NCI-H748 treated with DMSO at 0.1 percent for 48 hours (cell line): ENCODE measurements around the gene TTC28.

Experiments
- DNase-seq: peaks from one replicate; lab custom pipeline; 2025; lab: John Stamatoyannopoulos, UW

TTC28 gene

DNA sequence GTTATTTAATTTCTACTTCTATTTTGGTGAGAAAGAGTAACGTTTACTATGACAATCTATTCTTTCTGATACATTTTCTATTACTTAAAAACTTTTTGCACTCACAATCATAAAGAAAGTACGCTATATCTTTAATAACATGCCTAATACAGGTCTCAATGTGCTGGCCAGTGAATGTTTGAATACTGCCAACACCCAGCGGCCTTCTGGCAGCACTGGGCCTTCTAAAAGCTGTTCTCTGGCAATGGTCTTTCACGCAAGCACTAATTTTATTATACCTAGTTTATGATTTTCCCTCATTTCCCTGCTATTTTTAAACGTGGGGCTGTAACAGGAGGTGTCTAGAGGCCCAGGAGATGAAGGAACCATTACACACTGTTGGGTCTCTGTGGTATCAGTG, 410.8 kb downstream of the TTC28 start:
- DNase-seq, result no peak

DNA sequence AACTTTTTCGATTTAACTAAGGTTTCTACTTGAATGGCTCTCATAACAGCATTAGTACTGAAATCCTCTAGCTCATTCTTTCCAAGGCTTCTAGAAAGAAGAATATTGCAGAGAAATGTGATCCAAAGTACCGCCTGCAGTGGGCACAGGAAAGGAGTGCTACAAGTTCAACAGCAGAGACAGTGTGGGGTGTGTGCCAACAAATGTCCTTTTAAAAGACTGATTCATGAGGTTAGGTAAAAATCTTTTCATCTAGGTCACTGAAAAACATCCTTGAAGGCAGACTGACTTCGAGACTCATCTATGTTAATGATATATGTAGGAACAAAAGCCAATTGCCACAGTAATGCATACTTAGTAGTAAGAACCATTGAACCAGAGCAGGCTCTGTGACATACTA, 411.5 kb downstream of the TTC28 start:
- no peak for DNase-seq

DNA sequence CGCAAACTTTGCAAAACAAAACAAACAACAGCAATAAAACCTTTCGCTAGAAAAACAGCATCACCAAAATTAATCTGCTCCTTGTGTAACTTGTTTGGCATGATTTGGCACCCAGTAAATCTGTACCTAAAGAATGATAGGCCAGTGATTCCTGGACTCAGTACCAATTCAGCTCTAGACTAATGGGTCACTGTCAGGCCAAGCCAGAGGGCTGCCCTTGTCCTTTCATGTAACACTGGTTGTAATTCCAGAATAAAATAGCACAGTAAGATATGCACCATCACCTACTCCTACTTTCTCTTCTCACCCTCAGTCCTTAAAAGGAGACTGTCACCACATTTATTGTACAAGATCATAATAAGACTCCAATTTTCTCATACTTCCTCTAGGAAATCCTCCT, 419.0 kb downstream of the TTC28 start:
- no peak for DNase-seq

DNA sequence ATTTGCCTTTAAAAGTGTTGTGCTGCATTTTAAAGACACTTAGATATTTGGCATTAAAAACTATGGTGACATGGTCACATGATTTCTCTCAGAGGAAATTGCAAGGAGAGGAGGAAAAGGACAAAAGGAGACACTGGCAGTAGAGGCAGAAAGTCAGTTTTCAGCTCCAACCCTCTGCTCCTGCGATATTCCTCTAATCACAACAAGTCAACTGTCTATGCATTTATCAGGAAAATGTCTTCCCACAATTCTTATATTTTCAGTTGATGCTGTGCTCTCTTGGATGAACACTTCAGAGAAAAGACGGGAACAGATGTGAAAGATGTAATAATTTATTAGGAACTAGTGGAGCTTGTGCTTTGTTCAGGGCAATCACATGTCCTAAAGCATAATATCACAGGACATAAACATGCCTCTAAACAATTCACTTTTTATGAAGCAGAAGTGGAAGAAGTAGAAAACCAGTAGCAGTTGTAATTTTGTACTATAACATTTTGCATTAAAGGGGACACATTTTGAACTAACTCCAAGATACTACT, 419.8 kb downstream of the TTC28 start:
- no peak for DNase-seq

DNA sequence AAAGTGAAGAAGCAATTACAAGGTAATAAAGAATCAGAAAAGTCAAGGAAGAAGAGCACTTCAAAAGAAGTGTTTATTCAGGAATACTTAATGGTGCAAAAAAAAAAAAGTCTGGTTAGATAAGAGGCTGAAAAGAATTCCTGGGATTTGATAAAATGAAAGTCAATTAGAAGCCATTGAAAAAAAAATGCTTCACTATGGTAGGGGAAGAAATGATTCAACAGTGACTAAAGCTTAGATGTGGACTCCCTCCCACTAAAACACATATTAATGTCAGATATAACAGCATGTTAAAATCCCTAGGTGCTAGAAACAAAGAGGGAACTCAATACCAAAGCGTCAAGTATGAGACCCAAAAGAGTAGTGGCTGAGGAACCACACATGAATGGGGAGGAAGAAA, 425.2 kb downstream of the TTC28 start:
- no peak for DNase-seq

DNA sequence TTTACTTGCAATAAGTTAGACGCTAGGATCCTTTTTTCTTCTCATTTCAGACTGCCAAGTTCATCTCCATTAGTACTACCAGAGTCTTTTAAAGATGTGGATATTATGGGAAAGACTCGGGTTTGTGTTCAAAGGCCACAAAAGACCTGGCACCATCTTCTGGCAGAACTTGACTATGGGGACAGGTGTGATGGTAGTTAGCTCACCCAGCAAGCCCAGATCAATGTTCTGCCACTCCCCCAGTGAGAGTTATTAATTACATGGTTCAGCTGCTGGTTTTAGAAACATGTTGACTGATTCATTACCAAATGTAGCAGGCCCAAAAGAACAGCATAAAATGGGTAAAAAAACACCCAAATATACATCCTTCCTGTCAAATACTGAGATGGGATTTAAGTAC, 427.1 kb downstream of the TTC28 start:
- DNase-seq, result no peak

DNA sequence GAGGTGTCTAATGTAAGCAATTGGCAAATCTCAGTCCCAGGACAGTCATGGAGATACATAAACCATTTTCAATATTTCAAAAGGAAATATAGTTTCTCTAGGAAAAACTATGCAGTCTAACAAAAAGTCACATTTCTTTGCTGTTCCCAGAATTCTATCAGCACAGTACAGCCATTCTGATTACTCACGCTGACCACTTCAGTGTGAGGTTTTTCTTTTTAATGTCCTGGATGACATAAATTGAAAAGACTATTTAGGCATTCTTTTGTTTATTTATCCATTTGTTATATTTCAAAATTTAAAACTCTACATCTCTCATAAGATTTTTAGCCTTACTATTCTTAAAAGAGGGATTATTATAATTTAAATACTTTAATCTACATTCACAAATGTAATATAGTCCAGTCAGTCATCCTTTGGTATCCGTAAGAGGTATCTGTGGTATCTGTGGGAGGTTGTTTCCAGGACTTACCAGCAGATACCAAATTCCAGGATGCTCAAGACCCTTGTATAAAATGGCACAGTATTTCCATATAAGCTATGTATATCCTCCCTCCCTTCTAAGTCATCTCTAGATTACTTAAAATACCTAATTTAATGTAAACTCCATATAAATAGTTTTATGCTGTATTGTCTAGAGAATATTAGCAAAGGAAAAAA, 429.5 kb downstream of the TTC28 start:
- no peak for DNase-seq

DNA sequence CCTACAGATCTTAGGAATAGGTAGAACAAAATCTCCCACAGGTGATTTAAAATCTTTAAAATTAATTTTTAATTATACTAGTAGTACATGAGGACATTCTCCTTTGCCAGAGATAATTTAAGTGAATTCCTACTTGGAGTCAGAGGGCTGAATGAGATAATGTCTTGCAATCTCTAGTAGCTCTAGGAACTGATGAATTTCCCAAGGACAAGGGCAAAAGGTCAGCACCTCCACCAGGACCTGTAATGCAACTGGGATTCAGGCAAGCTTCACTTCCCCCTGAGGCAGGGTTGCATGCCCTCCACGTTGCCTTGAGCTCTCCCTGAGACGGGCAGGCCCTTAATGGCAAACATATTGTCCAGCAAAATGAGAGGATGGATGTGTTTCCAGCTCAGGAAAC, 430.2 kb downstream of the TTC28 start:
- DNase-seq, result no peak

DNA sequence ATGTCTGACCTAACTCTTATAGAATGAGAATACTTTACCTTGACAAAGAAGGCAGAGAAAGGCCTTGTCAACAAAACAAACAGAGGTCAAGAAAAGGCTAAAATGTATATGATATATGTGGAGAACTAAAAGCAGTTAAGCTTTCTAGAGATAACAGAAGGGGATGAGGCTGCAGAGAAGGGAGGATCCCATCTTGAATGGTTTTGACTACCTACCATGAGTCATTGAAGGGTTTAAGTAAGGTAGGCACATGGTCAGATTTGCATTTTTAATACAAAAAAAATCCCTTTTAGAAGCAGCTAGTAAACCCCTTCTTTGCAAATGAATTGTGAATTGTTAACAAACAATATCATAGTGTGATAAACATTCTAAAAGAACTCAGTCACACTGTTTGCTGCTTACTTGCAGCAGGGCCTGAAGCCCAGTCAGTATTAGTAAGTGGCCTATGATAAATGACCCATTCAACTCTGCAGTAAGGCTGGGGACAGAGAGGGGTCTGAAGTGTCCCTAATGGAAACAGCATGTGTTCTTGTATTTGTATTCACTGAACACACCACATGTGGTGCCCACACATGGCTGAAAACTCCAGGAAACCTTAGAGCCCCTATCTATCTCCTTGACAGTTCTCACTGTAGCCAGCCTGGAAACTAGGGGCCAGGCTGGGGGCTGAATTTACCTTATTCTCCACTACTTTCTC, 431.8 kb downstream of the TTC28 start:
- DNase-seq, result no peak

DNA sequence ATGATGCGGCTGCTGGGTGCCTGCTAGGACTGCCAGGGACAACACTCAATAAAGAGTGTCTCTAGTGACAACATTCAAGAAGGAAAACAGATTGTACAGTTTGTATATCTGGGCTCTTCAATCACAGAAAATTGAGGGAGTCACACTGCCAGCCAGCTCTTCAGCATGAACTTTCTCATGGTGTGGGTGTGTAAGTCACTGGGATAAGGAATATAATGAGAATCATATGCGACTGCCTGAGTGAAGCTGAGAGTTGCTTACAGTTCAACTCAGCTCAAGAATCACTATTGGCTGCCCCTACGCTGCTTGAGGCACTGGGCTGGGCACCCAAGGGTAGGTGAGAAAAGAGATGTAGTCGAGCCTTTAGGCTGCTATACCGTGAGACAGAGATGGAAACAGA, 432.5 kb downstream of the TTC28 start:
- no peak for DNase-seq

DNA sequence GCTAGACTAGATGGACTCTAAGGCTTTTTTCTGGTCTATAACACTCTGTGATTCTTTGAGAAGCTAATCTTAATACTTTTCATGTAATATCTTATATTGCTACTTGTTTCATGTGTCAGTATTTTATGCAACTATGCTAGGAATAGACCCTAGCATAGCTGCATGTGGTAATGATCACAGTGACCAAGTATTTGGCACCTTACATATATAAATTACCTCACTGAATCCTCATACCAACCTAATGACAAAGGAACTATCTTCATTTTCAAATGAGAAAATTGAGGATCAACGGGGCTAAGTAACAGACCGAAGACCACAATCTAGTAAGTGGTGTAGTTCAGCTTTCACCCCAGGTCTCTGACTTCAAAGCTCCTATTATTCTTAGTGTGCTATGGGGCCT, 433.2 kb downstream of the TTC28 start:
- DNase-seq, result no peak

DNA sequence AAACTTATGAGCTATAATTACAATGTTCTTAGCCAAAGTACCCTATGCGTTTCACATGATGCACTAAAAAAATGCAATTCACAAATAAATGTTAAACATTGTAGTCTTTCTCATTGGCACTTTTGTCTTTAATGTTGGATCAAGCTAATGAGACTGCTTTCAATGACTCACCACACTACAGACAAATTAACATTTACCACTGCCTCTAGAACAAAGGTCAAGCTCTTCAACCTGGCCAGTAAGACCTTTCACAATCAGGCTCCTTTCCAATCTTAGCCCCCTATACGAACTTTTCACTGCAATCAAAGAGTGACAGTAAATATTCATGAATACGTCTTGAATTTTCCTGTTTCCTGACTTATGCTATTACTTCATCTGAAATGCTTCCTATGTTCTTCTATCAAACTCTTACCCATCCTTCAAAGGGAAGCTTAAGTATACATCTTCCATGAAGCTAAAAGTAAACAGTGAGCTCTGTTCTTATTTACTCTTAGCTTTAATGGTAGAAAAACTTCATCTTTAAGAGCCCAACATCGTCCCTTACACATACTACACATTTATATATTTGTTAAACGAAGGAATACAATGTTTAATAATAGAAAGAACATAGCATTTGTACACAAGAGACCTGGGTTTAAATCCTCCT, 433.9 kb downstream of the TTC28 start:
- no peak for DNase-seq

DNA sequence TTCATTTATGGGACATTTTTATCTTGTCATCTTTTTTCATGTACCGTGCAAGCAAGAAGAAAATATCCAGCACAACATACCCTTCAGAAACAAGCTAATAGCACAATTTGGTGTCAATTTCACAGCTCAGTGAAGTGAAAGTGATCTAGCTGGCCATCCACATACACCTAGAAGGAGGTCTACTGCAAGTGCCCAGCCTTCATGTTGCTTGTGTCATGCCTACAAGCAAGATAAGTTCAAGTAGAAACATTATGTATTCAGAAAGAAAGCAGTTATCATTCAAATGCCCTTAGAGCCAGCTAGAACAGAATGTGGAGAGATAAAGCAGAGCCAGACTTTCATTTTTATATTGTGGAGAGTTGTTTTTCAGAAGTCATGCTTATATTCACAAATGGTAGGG, 434.9 kb downstream of the TTC28 start:
- DNase-seq, result no peak

DNA sequence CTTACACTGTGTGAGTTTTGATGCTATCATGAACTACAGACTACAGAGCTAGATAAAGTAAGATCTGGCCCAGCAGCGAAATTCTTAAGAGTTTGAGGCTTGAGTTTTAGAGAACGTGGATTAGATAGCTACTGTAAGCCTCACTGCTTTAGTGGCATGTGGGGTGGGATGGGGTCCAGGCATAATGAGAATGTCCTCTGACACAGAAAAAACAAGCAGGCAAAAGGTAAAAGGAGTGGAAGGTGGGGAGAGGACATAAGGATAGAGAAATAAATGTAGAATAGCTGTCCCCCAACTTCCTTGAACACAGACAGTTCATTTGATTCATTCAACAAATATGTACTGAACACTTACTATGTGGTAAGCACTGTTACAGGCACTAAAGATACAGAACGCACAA, 436.1 kb downstream of the TTC28 start:
- DNase-seq, result no peak

DNA sequence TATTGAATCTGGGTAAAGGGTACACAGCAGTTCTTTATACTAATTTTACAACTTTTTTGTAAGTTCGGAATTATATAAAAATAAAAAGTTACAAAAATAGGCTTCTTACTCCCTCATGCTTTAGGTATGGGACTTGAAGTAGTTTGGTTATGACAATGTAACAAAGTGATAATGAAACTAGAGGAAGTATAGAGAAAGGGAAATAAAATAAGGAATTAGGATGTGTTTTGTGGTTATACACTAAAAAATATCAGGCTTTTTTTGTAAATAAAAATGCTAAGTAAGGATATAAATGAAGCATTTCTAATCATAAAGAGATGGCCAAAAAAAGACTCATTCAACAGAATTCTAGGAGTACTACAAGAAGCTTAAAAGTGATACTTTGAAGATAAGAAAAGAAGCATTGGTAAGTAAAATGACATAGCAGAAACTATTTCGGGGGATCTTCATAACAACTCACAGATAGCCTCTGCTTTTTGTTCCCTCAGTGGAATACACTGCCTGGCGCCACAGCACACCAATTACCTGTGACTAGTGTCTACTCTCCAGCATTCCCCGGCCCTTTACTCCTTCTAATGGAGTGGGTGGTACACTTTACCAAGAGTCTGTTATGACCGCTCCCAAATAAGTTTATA, 437.9 kb downstream of the TTC28 start:
- DNase-seq, result no peak

DNA sequence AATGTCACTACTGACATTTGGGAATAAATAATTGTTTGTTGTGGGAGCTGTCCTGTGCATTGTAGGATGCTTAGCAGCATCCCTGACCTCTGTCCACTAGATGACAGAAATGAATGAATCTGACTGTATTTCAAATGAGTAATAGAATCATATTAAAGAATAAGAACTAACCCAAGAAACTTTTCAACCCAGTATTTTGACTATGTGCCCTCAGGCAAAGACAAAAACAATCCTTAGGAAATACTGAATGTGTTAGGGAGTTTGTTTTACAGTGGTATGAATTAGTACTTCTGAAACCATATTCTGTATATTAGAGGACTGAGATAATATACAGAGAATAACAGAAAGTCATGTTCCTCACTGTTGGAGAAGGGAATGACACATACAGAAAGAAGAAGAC, 439.7 kb downstream of the TTC28 start:
- DNase-seq, result no peak

DNA sequence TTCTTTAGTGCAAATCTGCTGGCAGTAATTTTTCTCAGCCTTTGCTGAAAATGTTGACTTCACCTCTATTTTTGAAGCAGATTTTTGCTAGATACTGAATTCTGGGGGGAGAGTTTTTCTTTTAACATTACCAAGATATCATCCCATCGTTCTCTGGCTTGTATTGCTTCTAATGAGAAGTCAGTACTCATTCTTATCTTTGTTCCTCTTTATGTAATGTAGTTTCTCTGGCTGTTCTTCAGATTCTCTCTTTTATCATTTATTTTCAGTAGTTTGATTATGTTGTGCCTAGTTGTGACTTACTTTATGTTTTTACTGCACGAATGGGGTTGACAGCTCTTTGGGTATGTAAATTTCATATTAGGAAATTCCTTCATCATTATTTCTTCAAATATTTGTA, 441.9 kb downstream of the TTC28 start:
- no peak for DNase-seq

DNA sequence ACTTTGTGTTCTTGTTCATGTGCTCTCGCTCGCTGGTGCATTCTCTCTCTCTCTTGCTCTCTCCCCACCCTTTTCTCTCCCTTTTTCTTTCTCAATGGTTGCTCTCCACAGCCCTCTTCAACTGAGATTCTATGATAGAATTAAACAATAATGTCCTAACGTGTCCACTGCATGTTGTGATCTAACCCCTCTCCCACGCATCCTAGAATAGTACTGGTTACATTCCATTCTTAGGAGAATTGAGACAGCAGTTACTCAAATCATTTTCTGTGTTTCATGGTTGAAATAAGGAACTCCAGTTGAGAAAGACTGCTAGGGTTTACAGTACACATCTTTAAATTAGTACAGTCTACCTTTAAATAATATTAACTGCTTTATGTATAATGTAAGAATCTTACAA, 442.5 kb downstream of the TTC28 start:
- no peak for DNase-seq

DNA sequence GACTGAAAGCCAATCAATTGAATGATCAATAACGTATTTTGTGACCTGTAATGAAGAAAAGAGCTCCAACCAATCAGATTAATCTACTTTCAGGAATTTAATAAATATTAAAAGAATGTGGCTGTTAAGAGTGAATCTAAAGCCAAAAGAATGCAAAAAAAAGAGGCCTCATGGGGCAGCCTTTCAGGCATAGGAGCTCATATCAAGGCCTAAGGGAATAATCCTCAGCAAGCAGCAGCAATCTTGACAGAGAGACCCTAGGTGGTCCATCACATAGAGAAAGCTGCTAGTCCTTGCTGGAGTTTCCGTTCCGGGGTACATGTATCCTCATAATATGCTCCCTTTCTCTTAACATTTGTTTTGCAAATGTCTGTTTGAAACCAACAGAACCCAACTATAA, 447.4 kb downstream of the TTC28 start:
- no peak for DNase-seq

DNA sequence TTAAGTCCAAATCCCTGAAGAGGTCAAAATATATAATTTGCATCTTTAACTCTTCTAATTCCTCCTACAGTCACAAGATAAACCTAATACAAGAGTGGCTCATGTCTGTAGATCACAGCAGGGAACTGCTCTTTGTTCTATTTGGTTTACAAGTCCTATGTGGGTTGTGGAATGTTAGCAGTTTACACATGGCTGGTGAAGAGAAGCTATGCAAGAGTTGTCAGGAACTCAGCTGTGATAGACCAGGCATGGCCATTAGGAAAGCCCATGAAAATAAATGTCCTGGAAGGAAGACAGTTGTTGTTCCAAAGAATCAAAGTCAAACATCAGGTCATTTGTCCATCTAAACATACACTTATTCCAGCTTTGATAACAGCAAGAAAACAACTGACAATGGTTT, 448.2 kb downstream of the TTC28 start:
- DNase-seq, result no peak

DNA sequence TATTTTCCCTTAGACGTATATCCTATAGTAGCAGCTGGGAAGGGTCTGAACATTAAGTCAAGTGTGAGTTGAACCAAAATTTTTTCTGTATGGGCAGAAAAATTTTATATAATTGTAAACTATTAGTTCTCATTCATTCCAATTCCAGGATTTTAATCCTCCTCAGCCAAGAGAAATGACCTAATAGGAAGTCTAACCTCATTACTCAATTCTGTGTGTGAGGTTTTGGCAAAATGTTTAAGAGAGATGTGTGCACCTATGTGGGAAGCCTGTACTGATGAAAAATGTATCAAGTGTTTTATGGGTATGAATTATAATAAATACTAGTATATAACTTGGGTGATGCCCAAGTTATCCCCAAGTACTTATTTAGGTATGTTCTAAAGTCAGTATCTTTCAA, 449.0 kb downstream of the TTC28 start:
- DNase-seq, result no peak

DNA sequence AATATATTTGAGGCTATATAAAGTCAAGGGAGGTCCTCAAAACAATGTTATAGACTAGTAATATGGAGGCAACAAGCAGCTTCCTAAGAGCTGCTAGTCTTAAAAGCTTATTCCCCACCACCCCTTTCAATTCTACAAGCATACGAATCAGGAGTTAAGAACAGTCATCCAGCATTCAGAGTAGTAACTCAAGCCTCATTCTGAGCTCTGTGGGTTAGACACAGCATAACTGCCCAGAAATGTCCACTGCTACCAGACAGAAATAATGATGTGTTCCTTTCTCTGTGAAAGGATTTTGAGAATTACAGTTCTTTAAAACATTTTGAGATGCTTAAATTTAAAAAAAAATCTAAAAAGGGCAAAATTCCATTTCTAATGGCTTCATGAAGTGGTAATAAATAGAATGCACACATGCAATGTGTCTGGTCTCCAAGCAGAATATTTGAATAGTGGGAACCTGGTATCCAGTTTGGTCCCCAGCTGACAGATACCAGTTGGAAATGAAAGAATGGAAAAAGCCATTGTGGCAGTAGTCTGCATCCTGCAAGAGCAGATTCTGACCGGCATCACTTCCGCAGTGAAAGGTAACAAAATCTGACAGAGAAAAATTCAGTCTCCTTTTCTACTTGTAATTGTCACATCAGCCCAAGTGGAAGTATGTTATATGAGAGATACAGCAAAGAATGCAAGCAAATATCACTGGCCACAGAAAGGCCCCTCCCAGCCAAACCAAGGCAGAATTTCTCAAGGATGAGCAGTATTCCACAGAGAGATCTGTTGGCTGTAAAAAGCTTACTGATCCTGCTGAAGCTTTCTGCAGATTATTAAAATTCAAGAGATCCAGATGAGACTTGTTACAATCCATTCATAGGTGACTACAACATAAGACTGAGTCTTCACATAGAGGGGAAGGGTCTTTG, 449.8 kb downstream of the TTC28 start:
- no peak for DNase-seq
